AG09309 (cell line): ENCODE measurements around the gene EPHA7.
A peak's percentile ranks its signal among the peaks of the same experiment; 100 is the strongest.

Experiments used
- DNase-seq: peaks from one replicate; pipeline ENCODE4 v3.0.0-alpha.2; 2010; ENCODE audit warnings: low read depth
- H3K4me3 ChIP-seq: 2 replicates; pipeline ENCODE4 v1.5.1; 2011; ENCODE audit warnings: mild to moderate bottlenecking, low read depth, low read length, moderate library complexity; ENCODE audit not compliant: control insufficient read depth
- CTCF ChIP-seq: IDR thresholded peaks from 2 replicates; pipeline ENCODE4 v1.5.1; 2011; ENCODE audit warnings: mild to moderate bottlenecking, low read depth, low read length, inconsistent platforms; ENCODE audit not compliant: insufficient read depth, control insufficient read depth; ENCODE audit errors: missing control alignments

The EPHA7 gene

GRCh38 chr6:93433592-93433991, 14.2 kb upstream of the EPHA7 start:
- no peak overlapping the region for H3K4me3 ChIP-seq
- no peak for TF ChIP-seq CTCF
- DNase-seq, result no peak

GRCh38 chr6:93424303-93425064, 5.1 kb upstream of the EPHA7 start:
- no peak overlapping the region for H3K4me3 ChIP-seq
- TF ChIP-seq CTCF, result peak; percentile 42
- DNase-seq, result no peak

- peak; percentile 10 for TF ChIP-seq CTCF
- no peak for DNase-seq
- no peak overlapping the region for H3K4me3 ChIP-seq
Observed at GRCh38 chr6:93423542-93423941, 4.2 kb upstream of the EPHA7 start.

- no peak for TF ChIP-seq CTCF
- no peak for DNase-seq
- H3K4me3 ChIP-seq, result no peak overlapping the region
Observed at GRCh38 chr6:93420163-93420795, 920 bp upstream of the EPHA7 start.

- no peak for DNase-seq
- TF ChIP-seq CTCF, result no peak
- peak overlapping the region; percentile 37 for H3K4me3 ChIP-seq
Observed at GRCh38 chr6:93418408-93419303, 703 bp downstream of the EPHA7 start.

GRCh38 chr6:93418033-93418407, 1.3 kb downstream of the EPHA7 start:
- H3K4me3 ChIP-seq, result no peak overlapping the region
- no peak for DNase-seq
- TF ChIP-seq CTCF, result no peak
